Naive B cell (primary cell): Measurements from ENCODE around the gene OSBP2. TPM values are rescaled to one million over a fixed set of nuclear protein-coding genes. Genes with fewer than 3 reads are reported as not detected.
A peak's percentile ranks its signal among the peaks of the same experiment; 100 is the strongest.

Source experiments
- ATAC-seq, 2 donors: fragments of 150-1000 bp; cut with Tn5 transposase; 2 replicates each; pipeline ENCODE4 v1.10.0; 2021; ENCODE audit warnings: low read depth in 2 of 2, mild to moderate bottlenecking in 2 of 2, moderate library complexity in 2 of 2
- DNase-seq: peaks from one replicate; pipeline ENCODE4 v3.0.0; 2022
- H3K27ac Mint-ChIP-seq, 6 donors: one replicate each; pipeline ENCODE4 v1.8.0; 2020 to 2022; ENCODE audit warnings: mild to moderate bottlenecking in 6 of 6, mixed read lengths in 6 of 6, moderate library complexity in 5 of 6, inconsistent platforms in 2 of 6
- H3K27me3 Mint-ChIP-seq, 3 donors: one replicate each; pipeline ENCODE4 v1.8.0; 2021 to 2022; ENCODE audit warnings: mixed read lengths in 3 of 3, mild to moderate bottlenecking in 1 of 3
- H3K36me3 Mint-ChIP-seq, 2 donors: one replicate each; pipeline ENCODE4 v1.8.0; 2020 to 2022; ENCODE audit warnings: mixed read lengths in 2 of 2, inconsistent platforms in 1 of 2, mild to moderate bottlenecking in 1 of 2
- H3K4me1 Mint-ChIP-seq, 3 donors: one replicate each; pipeline ENCODE4 v1.8.0; 2020 to 2022; ENCODE audit warnings: mixed read lengths in 3 of 3, inconsistent platforms in 1 of 3, mild to moderate bottlenecking in 1 of 3, moderate library complexity in 1 of 3
- H3K4me3 Mint-ChIP-seq, 8 donors: one replicate each; pipeline ENCODE4 v1.8.0; 2020 to 2022; ENCODE audit warnings: mild to moderate bottlenecking in 8 of 8, mixed read lengths in 8 of 8, moderate library complexity in 8 of 8, inconsistent platforms in 2 of 8
- H3K9me3 Mint-ChIP-seq, 7 donors: one replicate each; pipeline ENCODE4 v1.8.0; 2020 to 2022; ENCODE audit warnings: mixed read lengths in 7 of 7, mild to moderate bottlenecking in 5 of 7, inconsistent platforms in 2 of 7, moderate library complexity in 1 of 7
- polyA plus RNA-seq, 6 donors: library from polyadenylated mRNA; unstranded; fragments of 300-500 nt; fragmentation: Illumina TruSeq; gene quantifications; one replicate each; pipeline ENCODE4 v1.2.3, GENCODE V29; 2021; ENCODE audit warnings: low read depth in 6 of 6

Gene OSBP2
- polyA plus RNA-seq, 6 donors from 2014 or later, result 0.20 to 1.1 (median 0.61) TPM; not detected in 1

- Mint-ChIP-seq H3K27ac (no peak overlapping the region), H3K9me3 (peaks cover 0 to 2% (median 0%) of the 10 kb centered on the region in 7 donors), H3K27me3 (peaks cover 30 to 61% (median 60%) of the 10 kb centered on the region in 3 donors), H3K36me3 (peaks cover 0 to 9% of the 10 kb centered on the region in 2 donors), H3K4me1 (peaks cover 0 to 9% (median 0%) of the 10 kb centered on the region in 3 donors), H3K4me3 (no peak overlapping the region)
- DNase-seq, result no peak
- no peak for ATAC-seq
Measured at GRCh38 chr22:30821863-30822215, 127.2 kb downstream of the OSBP2 start.

- ATAC-seq, result no peak
- DNase-seq, result no peak
- no peak overlapping the region for H3K4me3 Mint-ChIP-seq
- peaks cover 0 to 9% of the 10 kb centered on the region in 2 donors for H3K36me3 Mint-ChIP-seq
- H3K27ac Mint-ChIP-seq, result no peak overlapping the region
- H3K9me3 Mint-ChIP-seq, result peaks cover 0 to 2% (median 0%) of the 10 kb centered on the region in 7 donors
- peaks cover 31 to 67% (median 65%) of the 10 kb centered on the region in 3 donors for H3K27me3 Mint-ChIP-seq
- peaks cover 0 to 9% (median 0%) of the 10 kb centered on the region in 3 donors for H3K4me1 Mint-ChIP-seq
Measured at GRCh38 chr22:30822216-30823014, 127.7 kb downstream of the OSBP2 start.

DNA sequence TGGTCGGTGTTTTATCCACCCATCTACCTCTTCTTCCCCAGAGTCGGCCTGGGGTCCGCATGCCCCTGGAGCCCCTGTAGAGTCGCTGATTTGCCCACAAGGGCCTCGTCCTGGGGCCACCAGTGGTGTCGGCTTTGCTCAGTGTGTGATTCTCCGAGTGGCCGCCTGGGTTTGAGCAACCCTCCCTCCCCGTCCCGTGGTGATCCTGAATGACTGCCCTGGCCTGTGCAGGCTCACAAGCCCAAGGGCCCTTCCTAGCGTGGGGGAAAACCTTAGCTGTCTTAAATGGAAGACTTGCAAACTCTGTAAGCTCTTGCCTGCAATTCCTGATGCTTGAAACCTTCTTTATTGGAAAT, 128.3 kb downstream of the OSBP2 start:
- ATAC-seq, result no peak
- Mint-ChIP-seq H3K9me3 (peaks cover 0 to 2% (median 0%) of the 10 kb centered on the region in 7 donors), H3K4me3 (peak overlapping the region in 4 of 8 donors; percentile 4 to 61 (median 21)), H3K27ac (no peak overlapping the region), H3K27me3 (peaks cover 36 to 73% (median 69%) of the 10 kb centered on the region in 3 donors), H3K4me1 (peaks cover 0 to 9% (median 0%) of the 10 kb centered on the region in 3 donors), H3K36me3 (peaks cover 0 to 9% of the 10 kb centered on the region in 2 donors)
- DNase-seq, result no peak

DNA sequence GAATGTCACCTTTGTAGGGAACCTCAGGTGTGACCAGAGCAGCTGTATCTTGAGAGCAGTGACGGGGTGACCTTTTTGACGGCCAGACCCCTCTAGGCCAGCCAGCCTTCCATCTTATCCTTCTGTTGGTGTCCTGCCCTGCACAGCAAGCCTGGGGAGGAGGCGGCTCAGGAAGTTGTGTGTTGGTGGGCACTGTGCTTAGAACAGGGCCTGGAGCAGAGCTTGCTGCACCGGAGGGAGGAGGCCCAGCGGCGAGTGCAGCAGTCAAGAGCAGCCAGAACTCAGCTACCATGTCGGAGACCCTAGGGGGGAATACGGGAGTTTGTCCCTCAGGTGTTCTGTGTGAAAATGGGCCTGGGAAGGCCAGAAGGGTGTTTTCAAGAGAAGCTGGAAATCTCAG, 129.4 kb downstream of the OSBP2 start:
- Mint-ChIP-seq H3K27ac (no peak overlapping the region), H3K9me3 (peaks cover 0 to 2% (median 0%) of the 10 kb centered on the region in 7 donors), H3K4me3 (no peak overlapping the region), H3K4me1 (peaks cover 0 to 9% (median 0%) of the 10 kb centered on the region in 3 donors), H3K36me3 (peaks cover 0 to 9% of the 10 kb centered on the region in 2 donors), H3K27me3 (peaks cover 35 to 72% (median 71%) of the 10 kb centered on the region in 3 donors)
- no peak for DNase-seq
- no peak for ATAC-seq

DNA sequence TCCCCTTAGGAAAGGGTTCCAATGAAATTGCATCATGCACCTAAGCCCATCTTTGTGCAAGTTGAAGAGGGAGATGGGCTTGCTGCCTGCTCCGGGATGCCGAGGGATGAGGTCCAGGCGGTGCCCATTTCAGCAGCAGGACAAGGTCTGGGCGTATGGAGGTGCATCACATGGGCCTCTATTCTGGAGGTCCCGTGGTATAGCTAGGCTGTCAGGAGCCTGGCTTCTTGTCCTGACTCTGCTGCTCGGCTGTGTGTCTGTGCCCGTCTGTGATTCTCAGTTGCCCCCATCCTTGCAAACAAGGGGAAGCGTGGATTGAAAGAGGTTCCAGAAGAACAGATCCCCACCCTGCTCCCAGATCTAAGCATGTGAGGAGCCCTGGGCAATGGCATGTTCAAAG, 130.0 kb downstream of the OSBP2 start:
- H3K4me1 Mint-ChIP-seq, result peaks cover 0 to 9% (median 0%) of the 10 kb centered on the region in 3 donors
- ATAC-seq, result no peak
- peaks cover 0 to 9% of the 10 kb centered on the region in 2 donors for H3K36me3 Mint-ChIP-seq
- H3K27ac Mint-ChIP-seq, result no peak overlapping the region
- H3K9me3 Mint-ChIP-seq, result peaks cover 0 to 2% (median 0%) of the 10 kb centered on the region in 7 donors
- no peak overlapping the region for H3K4me3 Mint-ChIP-seq
- H3K27me3 Mint-ChIP-seq, result peaks cover 35 to 71% (median 71%) of the 10 kb centered on the region in 3 donors
- no peak for DNase-seq

DNA sequence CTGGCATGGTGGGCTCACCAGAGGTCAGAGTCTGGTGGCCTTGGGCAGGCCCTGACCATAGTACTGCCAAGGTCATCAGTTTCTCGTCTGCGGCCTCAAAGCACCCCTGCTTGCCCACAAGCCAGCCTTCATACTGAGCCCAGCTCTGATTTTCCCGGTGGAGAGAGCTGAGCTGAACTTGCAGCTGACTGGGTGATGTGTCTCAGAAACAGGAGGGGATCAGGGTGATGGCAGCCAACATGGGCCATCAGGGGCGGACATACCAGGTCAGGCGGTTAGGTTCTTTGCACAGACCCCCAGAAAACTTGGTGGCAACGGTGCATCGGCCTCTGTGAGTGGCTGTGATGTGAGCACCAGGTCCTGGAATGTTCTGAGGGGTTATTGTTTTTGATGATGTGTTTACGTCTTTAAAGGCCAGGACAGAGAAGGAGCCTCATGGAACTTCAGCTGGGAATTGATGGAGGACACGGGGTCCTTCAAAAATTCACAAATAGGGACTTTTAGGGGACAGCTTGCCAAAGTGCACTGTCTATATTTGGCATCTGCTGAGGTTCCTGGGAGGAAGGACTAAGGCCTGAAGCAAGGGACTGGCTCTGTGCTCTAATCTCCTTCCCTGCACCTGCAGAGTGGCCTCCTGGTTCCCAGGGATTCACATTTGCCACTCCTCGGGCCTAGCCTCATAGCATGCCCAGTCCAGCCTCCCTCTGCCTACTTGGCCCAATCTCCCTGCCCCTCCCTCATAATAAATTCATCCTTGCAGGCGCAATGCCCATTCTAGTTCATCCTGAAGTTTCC, 131.2 kb downstream of the OSBP2 start:
- DNase-seq (no peak), ATAC-seq (no peak)
- Mint-ChIP-seq H3K27ac (no peak overlapping the region), H3K36me3 (peaks cover 0 to 6% of the 10 kb centered on the region in 2 donors), H3K4me3 (no peak overlapping the region), H3K27me3 (peaks cover 29 to 72% (median 67%) of the 10 kb centered on the region in 3 donors), H3K4me1 (peaks cover 0 to 9% (median 0%) of the 10 kb centered on the region in 3 donors), H3K9me3 (peaks cover 0 to 2% (median 0%) of the 10 kb centered on the region in 7 donors)

- Mint-ChIP-seq H3K27me3 (peaks cover 25 to 64% (median 62%) of the 10 kb centered on the region in 3 donors), H3K4me3 (no peak overlapping the region)
Measured at GRCh38 chr22:30826670-30827355, 132.1 kb downstream of the OSBP2 start.

DNA sequence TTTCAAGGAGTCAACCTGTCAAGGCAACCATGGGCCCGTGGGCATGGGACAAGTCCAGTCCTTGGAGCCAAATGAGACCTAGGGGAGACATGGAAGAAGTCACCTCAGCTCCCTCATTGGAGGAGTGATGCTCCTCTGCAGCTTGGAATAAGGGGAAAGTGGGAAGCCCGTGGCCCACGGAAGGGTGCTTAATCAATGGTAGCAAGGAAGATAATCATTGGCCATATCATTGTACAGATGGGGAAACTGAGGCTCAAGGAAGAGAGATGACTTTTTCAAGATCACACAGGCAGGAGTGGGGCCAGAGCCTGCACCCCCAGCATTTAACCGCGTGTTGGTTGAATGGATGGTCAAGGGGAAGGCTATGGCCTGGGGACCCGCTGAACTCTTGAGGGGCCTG, 133.0 kb downstream of the OSBP2 start:
- Mint-ChIP-seq H3K9me3 (peaks cover 0 to 1% (median 0%) of the 10 kb centered on the region in 7 donors), H3K27me3 (peaks cover 25 to 71% (median 68%) of the 10 kb centered on the region in 3 donors), H3K4me1 (peaks cover 0 to 5% (median 3%) of the 10 kb centered on the region in 3 donors), H3K27ac (no peak overlapping the region), H3K4me3 (no peak overlapping the region), H3K36me3 (no peaks in the 10 kb centered on the region)
- ATAC-seq (no peak), DNase-seq (no peak)

More at GRCh38 chr22:30826670-30827355, 132.1 kb downstream of the OSBP2 start:
- H3K4me1 Mint-ChIP-seq, result peaks cover 0 to 5% (median under 1%) of the 10 kb centered on the region in 3 donors
- H3K27ac Mint-ChIP-seq, result no peak overlapping the region
- no peaks in the 10 kb centered on the region for H3K36me3 Mint-ChIP-seq
- DNase-seq (no peak), ATAC-seq (no peak)
- peaks cover 0 to 1% (median 0%) of the 10 kb centered on the region in 7 donors for H3K9me3 Mint-ChIP-seq

DNA sequence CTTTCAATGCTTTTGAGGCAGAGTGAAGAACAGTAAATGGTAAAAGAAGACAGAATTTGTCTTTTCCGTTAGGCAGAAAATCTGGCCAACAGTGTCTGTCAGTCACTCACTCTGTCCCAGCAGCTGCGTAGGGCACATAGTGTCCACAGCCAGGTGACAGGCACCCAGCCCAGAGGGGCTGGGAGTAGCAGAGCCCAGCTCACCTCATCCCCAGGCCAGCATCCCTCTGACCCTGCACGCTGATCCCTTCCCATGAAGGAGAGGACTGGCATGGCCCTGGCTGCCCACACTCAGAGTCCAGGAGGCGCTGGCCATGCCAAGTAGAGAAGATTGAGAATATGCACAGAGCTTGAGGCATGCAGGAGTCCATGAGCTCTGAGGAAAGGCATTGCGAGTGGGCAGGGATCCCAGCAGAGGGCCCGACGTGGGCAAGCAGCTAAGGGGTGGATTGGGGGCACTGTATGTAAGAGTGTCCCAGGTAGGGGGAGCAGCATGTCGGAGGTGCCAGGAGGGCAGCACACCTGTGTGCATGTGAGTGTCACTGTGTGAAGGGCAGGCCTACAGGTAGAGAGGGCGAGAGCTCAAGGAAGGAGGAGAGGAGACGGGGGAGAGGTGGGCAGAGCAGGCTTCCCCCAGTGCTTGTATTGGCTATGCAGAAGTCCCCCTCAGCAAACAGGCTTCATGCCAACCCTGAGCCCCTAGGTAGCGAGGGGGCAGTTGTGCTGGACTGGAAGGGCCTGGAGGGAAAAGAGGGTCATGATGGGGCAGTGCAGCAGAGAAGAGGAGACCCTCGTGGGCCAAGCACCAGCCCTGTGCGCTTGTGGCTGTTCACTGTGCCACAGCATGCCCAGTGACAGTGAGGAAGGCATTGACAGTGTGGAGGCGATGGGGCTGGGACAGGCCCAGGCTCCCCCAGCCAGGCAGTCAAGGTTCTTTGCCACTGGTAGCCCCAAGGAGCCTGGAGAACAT, 133.8 kb downstream of the OSBP2 start:
- Mint-ChIP-seq H3K27me3 (peaks cover 19 to 68% (median 62%) of the 10 kb centered on the region in 3 donors), H3K27ac (peak overlapping the region in 1 of 6 donors; percentile 78), H3K36me3 (no peaks in the 10 kb centered on the region), H3K9me3 (peaks cover 0 to 1% (median 0%) of the 10 kb centered on the region in 7 donors), H3K4me1 (peaks cover 0 to 3% (median under 1%) of the 10 kb centered on the region in 3 donors), H3K4me3 (no peak overlapping the region)
- DNase-seq (no peak), ATAC-seq (no peak)

GRCh38 chr22:30829901-30830550, 135.4 kb downstream of the OSBP2 start:
- DNase-seq (no peak), ATAC-seq (no peak)
- no peak overlapping the region for H3K4me3 Mint-ChIP-seq
- H3K27ac Mint-ChIP-seq, result peak overlapping the region in 1 of 6 donors; percentile 65
- peaks cover 0 to 7% (median 0%) of the 10 kb centered on the region in 7 donors for H3K9me3 Mint-ChIP-seq
- H3K36me3 Mint-ChIP-seq, result no peaks in the 10 kb centered on the region
- peaks cover 0 to 3% (median 0%) of the 10 kb centered on the region in 3 donors for H3K4me1 Mint-ChIP-seq
- peaks cover 11 to 53% (median 46%) of the 10 kb centered on the region in 3 donors for H3K27me3 Mint-ChIP-seq

- Mint-ChIP-seq H3K9me3 (peaks cover 0 to 7% (median 0%) of the 10 kb centered on the region in 7 donors), H3K36me3 (no peaks in the 10 kb centered on the region), H3K27ac (no peak overlapping the region), H3K27me3 (peaks cover 11 to 45% (median 40%) of the 10 kb centered on the region in 3 donors), H3K4me1 (peaks cover 0 to 3% (median 0%) of the 10 kb centered on the region in 3 donors), H3K4me3 (no peak overlapping the region)
- DNase-seq (no peak), ATAC-seq (no peak)
Measured at GRCh38 chr22:30830907-30831306, 136.2 kb downstream of the OSBP2 start.
